GM18951 (cell line): ENCODE measurements around the gene NOG.

ENCODE experiments used
- POLR2A ChIP-seq: IDR thresholded peaks from 4 replicates; pipeline ENCODE4 v1.6.1; 2011; ENCODE audit warnings: mild to moderate bottlenecking; ENCODE audit not compliant: insufficient read length, insufficient read depth; ENCODE audit errors: extremely low read depth
- in situ Hi-C: fragments of 300-500 bp; cut with MboI; formaldehyde crosslinking; loops from one replicate; pipeline ENCODE4 v1.12.0; 2022; ENCODE audit warnings: low sequenced_read_pairs, mixed read lengths, inconsistent platforms; ENCODE audit not compliant: unreplicated experiment

NOG gene

GRCh38 chr17:56587298-56587697 lies 6.2 kb upstream of the NOG start:
- in situ Hi-C loops: no loop called here
- TF ChIP-seq POLR2A: no peak

DNA sequence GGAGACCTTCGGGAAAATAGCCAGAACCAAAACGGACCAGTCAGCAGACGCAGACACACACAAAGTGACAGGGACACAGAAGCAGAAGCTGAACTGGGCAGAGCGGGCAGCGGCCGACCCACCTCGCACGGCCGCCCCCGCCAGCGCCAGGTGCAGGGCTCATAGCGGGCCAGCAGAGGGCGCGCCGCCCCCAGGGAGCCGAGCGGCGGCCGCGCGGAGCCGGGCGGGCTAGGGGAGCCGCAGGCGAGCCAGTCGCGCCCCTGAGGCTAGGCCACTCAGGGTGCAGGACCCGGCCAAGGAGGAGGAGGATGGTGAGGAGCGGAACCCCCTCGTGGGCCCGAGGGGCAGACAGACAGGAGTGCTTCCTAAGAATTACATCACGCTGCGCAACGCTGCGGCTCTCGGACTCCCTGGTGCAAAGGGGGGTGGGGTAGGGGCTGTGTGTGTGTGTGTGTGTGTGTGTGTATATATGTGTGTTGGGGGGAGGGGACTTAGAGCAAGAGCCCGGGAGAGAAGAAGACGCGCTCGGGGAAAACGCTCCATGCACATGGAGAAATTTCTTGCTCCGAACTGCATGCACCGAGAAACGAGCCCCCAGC lies 913 bp upstream of the NOG start:
- in situ Hi-C loops: no loop called here
- TF ChIP-seq POLR2A: no peak

DNA sequence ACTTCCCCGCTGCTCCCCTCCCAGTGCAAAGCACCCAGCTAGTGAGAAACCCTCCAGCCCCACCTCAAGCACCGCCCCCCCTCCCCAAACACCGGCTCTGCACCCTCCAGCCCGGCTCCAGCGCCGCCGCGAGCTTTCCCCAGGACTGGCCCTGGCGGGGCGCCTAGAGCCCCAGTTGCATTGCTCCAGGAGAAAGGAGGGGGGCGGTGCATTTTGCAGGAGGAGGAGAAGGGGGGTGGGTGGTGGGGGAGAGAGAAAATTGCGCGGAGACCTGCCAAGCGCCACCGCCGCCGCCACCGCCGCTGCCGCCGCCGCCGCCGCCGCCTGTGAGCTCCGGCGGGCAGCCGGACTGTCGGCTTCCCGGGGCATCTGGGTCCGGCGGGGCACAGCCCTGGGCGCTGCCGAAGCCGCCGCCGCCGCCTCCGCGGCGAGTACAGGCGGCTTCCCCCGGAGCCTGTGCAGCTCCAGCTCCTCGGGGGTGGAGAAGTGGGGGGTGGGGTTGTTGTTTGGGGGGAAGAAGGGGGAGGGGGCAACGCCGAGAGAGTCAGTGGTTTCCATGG lies 333 bp upstream of the NOG start:
- in situ Hi-C loops: no loop called here
- no peak for TF ChIP-seq POLR2A

DNA sequence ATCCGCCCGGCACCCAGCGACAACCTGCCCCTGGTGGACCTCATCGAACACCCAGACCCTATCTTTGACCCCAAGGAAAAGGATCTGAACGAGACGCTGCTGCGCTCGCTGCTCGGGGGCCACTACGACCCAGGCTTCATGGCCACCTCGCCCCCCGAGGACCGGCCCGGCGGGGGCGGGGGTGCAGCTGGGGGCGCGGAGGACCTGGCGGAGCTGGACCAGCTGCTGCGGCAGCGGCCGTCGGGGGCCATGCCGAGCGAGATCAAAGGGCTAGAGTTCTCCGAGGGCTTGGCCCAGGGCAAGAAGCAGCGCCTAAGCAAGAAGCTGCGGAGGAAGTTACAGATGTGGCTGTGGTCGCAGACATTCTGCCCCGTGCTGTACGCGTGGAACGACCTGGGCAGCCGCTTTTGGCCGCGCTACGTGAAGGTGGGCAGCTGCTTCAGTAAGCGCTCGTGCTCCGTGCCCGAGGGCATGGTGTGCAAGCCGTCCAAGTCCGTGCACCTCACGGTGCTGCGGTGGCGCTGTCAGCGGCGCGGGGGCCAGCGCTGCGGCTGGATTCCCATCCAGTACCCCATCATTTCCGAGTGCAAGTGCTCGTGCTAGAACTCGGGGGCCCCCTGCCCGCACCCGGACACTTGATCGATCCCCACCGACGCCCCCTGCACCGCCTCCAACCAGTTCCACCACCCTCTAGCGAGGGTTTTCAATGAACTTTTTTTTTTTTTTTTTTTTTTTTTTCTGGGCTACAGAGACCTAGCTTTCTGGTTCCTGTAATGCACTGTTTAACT lies 1.0 kb downstream of the NOG start:
- in situ Hi-C loops: no loop called here

GRCh38 chr17:56595108-56595418 lies 1.6 kb downstream of the NOG start:
- in situ Hi-C loops: no loop called here
- no peak for TF ChIP-seq POLR2A

More for the DNA sequence above, 1.0 kb downstream of the NOG start:
- TF ChIP-seq POLR2A: no peak

- in situ Hi-C loops: no loop called here
These were observed 2.6 kb downstream of the NOG start for GRCh38 chr17:56595831-56596690.

GRCh38 chr17:56596691-56597494 lies 3.4 kb downstream of the NOG start:
- TF ChIP-seq POLR2A: no peak
- in situ Hi-C loops: no loop called here

More at GRCh38 chr17:56595831-56596690, 2.6 kb downstream of the NOG start:
- no peak for TF ChIP-seq POLR2A

DNA sequence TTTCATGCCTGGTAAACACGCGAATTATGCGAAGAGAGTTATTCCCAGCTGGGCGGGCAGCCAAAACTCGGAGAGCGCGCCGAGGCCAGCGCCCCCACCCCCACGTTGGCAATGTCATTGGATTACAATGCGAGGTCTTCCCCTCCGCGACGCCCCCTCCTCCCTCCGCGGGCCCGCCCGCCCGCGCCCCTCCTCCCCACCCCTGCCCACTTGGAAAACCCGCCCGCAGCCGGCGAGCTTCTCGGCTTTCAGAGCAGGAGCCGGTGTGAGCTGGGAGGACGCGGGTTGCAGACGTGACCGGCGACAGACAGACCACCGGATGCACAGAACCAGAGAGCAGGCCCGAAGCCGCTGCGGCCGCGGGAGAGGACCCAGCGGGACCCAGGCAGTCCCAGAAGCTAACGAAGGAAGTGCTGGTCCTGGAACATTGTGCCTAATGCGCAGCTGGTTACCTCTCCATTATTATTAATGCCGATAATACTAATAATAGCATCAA lies 4.0 kb downstream of the NOG start:
- in situ Hi-C loops: no loop called here
- TF ChIP-seq POLR2A: no peak

DNA sequence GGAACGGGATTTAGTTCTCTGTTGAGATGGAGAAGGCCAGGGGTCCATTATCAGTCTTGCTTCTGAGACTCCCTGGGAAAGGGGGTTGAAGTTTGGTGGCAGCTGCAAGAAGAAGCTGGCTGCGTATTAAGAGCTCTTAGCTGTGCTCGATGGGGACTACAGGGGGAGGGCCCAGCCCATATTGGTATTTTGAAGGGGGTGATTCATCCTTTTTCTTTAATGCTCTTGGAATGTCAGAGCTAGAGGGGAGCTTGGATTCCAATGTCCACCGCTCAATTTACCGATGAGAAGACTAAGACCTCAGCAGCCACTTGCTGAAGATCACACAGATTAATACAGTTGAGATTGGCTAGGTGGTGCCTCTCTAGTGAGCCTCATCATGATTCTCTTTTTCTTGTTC lies 5.0 kb downstream of the NOG start:
- in situ Hi-C loops: no loop called here
- TF ChIP-seq POLR2A: no peak

- no peak for TF ChIP-seq POLR2A
- in situ Hi-C loops: no loop called here
These were observed 5.6 kb downstream of the NOG start for GRCh38 chr17:56599088-56599487.

- no peak for TF ChIP-seq POLR2A
- in situ Hi-C loops: no loop called here
These were observed 6.1 kb downstream of the NOG start for GRCh38 chr17:56599566-56599965.

DNA sequence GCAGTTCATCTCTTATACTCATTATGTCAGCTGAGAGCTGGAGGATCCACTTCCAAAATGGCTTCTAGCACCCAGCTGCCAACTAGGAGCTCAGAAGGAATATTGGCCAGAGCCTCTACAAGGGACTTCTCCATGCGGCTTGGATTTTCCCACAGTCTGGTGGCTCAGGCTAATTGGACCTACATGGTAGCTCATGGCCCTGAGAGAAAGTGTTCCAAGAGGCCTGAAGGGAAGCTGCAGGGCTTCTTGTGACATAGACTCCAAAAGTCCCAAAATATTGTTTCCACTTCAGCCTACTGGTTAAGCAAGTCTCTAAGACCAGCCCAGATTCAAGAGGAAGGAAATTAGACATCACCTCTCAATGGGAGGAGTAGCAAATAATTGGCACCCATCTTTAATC lies 6.8 kb downstream of the NOG start:
- in situ Hi-C loops: no loop called here
- no peak for TF ChIP-seq POLR2A

DNA sequence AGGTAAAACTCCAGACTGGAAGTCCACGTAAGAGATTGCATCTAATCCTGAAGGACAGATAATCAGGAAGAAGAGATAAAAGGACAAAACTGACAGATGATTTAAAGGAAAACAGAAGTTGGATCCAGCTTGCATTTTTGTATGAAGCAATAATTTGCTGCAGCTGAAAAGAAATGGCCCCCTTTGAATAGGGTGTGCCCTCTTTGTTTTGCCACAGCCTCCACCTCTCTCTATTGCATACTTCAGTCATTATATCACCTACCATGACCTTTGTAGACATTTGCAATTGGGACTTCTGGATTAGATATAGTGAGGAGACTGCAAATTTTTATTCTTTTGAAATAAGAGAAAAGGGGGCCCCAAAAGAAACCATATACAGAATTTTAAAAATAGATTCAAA lies 8.1 kb downstream of the NOG start:
- no peak for TF ChIP-seq POLR2A
- in situ Hi-C loops: no loop called here
